H54 (cell line): ENCODE data around the gene CLHC1.
A peak's percentile ranks its signal among the peaks of the same experiment; 100 is the strongest.
"Not testable (repeated sequence)": the region's sequence is repeated elsewhere in the genome, so short reads cannot be mapped to it uniquely, and the experiment has no call there.

ENCODE experiments used
- DNase-seq: peaks from one replicate; pipeline ENCODE4 v3.0.0; 2011; ENCODE audit warnings: low spot score, mixed read lengths; ENCODE audit not compliant: insufficient read length
- FAIRE-seq: peaks from 3 replicates; lab custom pipeline; 2011; peaks lifted over from hg19 to GRCh38; lab: Jason Lieb, UNC
- POLR2A ChIP-seq: IDR thresholded peaks from 2 replicates; pipeline ENCODE4 v1.6.1; 2011; ENCODE audit warnings: low read depth, mild to moderate bottlenecking, low read length

The CLHC1 gene

DNA sequence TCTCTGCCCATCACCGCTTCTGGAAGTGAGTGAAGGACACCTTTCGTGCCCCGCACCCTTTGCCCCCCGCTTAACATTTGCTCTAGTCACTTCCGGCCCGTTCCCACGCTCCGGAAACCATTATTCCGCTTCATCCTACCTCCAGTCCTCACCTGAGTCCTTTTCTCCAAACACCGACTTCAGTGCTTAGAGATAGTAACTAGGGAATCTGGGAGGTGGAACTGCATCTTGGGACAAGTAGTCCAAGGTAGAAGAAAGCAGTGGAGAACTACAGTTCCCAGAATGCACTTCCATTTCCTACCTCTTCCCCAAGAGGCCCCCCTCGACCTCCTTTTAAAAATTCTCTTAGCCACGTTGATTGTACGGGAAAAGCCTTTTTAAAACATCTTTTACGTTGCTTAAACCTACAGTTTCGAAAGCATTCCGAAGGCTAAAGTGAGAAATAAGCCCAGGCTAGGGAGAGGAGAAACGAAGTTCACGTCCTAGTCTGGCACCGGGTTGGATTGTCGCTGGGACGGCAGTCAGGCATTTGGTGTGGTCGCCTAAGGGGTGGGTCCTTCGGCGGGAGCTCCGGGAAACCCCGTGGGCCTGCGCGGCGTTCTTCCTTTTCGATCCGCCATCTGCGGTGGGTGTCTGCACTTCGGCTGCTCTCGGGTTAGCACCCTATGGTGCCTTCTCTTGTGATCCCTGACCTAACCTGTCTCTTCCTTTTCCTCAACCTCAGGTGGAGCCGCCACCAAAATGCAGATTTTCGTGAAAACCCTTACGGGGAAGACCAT lies at the start of gene CLHC1, which contains the start of gene RPS27A:
Gene CLHC1, minus strand, starts transcription at position 210 of the 779 bp plus-strand sequence. CDS start 9,882 bp downstream, outside the sequence.
Gene RPS27A, plus strand, starts transcription at position 605 of the 779 bp plus-strand sequence. Its CDS starts 137 bp downstream, at position 742.
- FAIRE-seq (peak; percentile 90), DNase-seq (peak; percentile 78)
- peak; percentile 87 for TF ChIP-seq POLR2A

GRCh38 chr2:55280851-55281546 lies 48.9 kb upstream of the CLHC1 start:
- not testable (repeated sequence) for FAIRE-seq, DNase-seq

- FAIRE-seq, DNase-seq: not testable (repeated sequence)
Observed at GRCh38 chr2:55279859-55280424, 47.8 kb upstream of the CLHC1 start.

DNA sequence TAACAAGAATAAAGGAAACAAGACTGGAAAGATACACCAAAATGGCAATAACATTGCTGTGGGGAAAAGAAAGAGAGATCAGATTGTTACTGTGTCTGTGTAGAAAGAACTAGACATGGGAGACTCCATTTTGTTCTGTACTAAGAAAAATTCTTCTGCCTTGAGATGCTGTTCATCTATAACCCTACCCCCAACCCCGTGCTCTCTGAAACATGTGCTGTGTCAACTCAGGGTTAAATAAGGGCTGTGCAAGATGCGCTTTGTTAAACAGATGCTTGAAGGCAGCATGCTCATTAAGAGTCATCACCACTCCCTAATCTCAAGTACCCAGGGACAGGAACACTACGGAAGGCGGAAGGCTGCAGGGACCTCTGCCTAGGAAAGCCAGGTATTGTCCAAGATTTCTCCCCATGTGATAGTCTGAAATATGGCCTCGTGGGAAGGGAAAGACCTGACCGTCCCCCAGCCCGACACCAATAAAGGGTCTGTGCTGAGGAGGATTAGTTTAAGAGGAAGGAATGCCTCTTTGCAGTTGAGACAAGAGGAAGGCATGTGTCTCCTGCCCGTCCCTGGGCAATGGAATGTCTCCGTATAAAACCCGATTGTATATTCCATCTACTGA lies 47.2 kb upstream of the CLHC1 start:
- DNase-seq, FAIRE-seq: not testable (repeated sequence)

- FAIRE-seq (peak; percentile 60), DNase-seq (no peak)
- TF ChIP-seq POLR2A, result no peak
Observed at GRCh38 chr2:55277310-55277709, 45.2 kb upstream of the CLHC1 start.

DNA sequence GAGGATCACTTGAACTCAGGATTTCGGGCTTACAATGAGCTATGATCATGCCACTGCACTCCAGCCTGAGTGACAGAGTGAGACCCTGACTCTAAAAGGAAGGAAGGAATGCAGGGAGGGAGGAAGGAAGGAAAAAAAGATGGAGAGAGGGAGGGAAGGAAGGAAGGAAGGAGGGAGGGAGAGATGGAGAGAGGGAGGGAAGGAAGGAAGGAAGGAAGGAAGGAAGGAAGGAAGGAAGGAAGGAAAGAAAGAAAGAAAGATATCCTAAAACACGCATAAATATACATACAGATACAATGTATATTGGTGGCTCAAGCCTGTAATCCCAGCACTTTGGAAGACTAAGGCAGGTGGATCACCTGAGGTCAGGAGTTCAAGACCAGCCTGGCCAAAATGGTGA lies 42.3 kb upstream of the CLHC1 start:
- FAIRE-seq, DNase-seq: not testable (repeated sequence)

DNA sequence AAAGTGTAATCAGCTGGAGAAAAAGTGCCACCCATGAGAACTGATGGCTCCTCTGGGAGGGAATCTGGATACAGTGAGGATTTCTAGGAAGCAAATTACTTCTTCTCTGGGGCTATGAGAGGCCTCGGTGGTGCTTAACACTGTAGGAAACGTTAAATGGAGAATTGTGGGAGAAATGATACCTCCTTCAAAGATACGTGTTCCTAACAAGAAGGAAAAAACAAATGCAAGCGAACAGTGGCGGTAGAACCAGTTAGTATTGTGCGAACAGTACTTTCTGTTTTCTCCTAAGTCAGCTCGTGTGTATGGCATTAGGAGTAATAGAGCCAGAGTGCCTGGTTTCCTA lies 37.5 kb upstream of the CLHC1 start:
- peak; percentile 67 for FAIRE-seq
- no peak for TF ChIP-seq POLR2A
- no peak for DNase-seq

GRCh38 chr2:55268907-55269644 lies 37.0 kb upstream of the CLHC1 start, which contains the start of gene MTIF2:
MTIF2 (minus strand) TSS chr2:55269231; CDS start chr2:55263858, 5,373 bp downstream.
- FAIRE-seq (peak; percentile 89), DNase-seq (peak; percentile 90)
- peak; percentile 62; the same call in 1 of the 2 replicates for TF ChIP-seq POLR2A

DNA sequence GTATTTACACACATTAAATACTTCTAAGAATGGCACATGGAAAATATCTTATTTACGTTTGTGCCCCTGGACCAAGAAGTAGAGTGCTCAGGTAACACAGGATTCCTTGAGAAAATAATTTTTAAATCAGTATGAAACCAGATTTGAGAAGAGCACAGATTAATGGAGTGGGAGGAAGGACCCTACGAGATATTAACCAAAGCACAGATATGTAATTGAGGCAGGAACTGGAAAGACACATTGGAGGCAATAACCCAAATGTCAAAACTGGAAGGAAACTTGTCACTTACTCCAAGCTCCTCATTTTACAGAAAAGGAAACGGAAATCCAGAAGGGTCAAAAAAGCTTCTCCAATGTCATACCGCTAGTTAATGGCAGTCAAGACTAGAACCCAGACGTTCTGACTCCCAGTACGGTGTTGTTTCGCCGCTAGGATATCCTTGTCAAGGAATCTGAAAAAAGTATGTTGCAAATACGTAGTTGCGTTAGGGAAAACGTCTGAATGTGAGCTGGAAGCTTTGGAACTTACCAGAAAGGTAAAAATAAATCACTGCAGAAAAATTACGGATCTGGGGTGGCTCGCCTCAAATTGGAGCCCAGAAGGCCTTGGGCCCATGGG lies 36.3 kb upstream of the CLHC1 start:
- no peak for TF ChIP-seq POLR2A
- no peak for DNase-seq
- no peak for FAIRE-seq

DNA sequence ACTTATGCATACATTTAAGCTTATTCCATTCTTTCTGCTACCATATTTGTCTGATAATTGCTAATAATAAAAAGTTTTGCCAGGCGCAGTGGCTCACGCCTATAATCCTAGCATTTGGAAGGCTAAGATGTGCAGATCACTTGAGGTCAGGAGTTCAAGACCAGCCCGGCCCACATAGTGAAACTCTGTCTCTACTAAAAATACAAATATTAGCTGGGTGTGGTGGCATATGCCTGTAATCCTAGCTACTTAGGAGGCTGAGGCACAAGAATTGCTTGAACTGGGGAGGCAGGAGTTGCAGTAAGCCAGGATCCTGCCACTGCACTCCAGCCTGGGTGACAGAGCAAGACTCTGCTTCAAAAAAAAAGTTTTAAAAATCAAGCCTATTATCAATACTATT lies 27.5 kb upstream of the CLHC1 start:
- DNase-seq, result not testable (repeated sequence)

DNA sequence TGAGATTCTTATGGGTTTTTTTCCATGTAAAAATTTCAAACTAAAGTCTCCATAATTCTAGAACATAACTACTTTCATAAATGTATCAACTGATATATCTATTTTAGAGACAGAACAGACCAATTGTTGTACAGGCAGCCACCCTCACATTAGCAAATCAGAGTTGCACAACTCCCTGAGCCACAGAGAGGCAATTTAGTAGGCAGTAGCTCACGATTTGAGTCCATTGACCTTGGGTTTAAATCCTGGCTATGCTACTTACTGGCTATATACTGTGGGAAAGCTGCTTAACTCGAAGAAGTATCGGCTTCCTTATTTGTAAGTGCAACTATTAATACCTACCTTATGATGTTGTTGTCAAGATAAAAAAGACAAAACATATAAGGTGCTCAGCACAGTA lies 20.7 kb upstream of the CLHC1 start:
- DNase-seq (no peak), FAIRE-seq (no peak)
- TF ChIP-seq POLR2A, result no peak

More for the DNA sequence above, 27.5 kb upstream of the CLHC1 start:
- FAIRE-seq, result not testable (repeated sequence)

DNA sequence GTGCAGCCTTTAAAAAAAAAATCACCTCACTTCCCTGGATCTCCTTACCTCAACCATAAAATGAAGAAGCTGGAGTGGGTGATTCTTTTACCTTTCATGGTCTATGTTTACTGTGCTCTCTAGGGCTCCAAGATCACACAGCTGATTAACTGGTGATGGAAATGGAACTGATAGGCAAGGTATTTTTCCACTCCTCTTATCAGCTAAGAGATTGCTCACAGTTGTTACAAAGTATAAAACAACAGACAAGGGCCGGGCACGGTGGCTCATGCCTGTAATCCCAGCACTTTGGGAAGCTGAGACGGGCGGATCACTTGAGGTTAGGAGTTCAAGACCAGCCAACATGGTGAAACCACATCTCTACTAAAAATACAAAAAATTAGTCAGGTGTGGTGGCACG lies 14.9 kb upstream of the CLHC1 start:
- no peak for DNase-seq
- no peak for FAIRE-seq
- TF ChIP-seq POLR2A, result no peak

DNA sequence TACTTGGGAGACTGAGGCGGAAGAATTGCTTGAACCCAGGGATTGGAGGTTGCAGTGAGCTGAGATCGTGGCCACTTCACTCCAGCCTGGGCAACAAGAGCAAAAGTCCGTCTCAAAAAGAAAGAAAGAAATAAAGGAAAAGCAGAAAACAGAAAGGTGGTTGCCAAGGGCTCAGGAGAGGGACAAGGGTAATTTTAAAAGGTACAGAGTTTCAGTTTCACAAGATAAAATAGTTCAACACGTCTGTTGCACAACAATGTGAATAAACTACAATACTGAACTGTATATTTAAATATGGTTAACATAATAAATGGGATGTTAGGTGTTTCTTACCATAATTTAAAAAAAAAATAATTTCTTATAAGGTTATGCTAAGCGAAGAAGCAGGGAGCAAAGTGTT lies 13.3 kb upstream of the CLHC1 start:
- no peak for DNase-seq
- FAIRE-seq, result no peak
- no peak for TF ChIP-seq POLR2A
